WTC11 (cell line): Measurements from ENCODE around the gene PRPSAP2.

Experiments used
- ATF3 ChIP-seq: sonication (generic); formaldehyde crosslinking; conservative IDR thresholded peaks from 2 replicates; pipeline ENCODE4 v1.8.1; 2022; ENCODE audit warnings: mild to moderate bottlenecking, missing genetic modification reagents
- CTCF ChIP-seq: fragments of 200-600 bp; IDR thresholded peaks from 2 replicates; pipeline ENCODE4 v1.8.0; 2022; ENCODE audit warnings: antibody characterized with exemption
- E2F4 ChIP-seq: sonication (generic); formaldehyde crosslinking; IDR thresholded peaks from 2 replicates; pipeline ENCODE4 v1.8.1; 2022; ENCODE audit warnings: low read depth, mild to moderate bottlenecking, moderate library complexity, missing genetic modification reagents, borderline replicate concordance
- ELF4 ChIP-seq: sonication (generic); formaldehyde crosslinking; IDR thresholded peaks from 2 replicates; pipeline ENCODE4 v1.8.1; 2022; ENCODE audit warnings: low read depth, mild to moderate bottlenecking, moderate library complexity, missing genetic modification reagents
- HMGXB4 ChIP-seq: sonication (generic); formaldehyde crosslinking; IDR thresholded peaks from 2 replicates; pipeline ENCODE4 v1.8.1; 2023; ENCODE audit warnings: mild to moderate bottlenecking, moderate library complexity, missing genetic modification reagents
- TEAD4 ChIP-seq: sonication (generic); formaldehyde crosslinking; IDR thresholded peaks from 2 replicates; pipeline ENCODE4 v1.8.0; 2022; ENCODE audit warnings: mild to moderate bottlenecking, missing genetic modification reagents
- ZNF232 ChIP-seq: sonication (generic); formaldehyde crosslinking; IDR thresholded peaks from 2 replicates; pipeline ENCODE4 v1.8.0; 2022; ENCODE audit warnings: mild to moderate bottlenecking, missing genetic modification reagents
- ZNF263 ChIP-seq: sonication (generic); formaldehyde crosslinking; IDR thresholded peaks from 2 replicates; pipeline ENCODE4 v1.8.1; 2022; ENCODE audit warnings: low read depth, mild to moderate bottlenecking, moderate library complexity, missing genetic modification reagents

GRCh38 chr17:18920911-18921441 is 63.0 kb downstream of the PRPSAP2 start:
- no peak for TF ChIP-seq CTCF
- TF ChIP-seq HMGXB4 (CRISPR knock-in tag): no peak
- no peak for TF ChIP-seq TEAD4
- TF ChIP-seq ZNF263 (CRISPR knock-in tag): no peak
- no peak for TF ChIP-seq ATF3 (CRISPR knock-in tag)
- no peak for TF ChIP-seq ZNF232 (CRISPR knock-in tag)
- no peak for TF ChIP-seq ELF4
- TF ChIP-seq E2F4 (CRISPR knock-in tag): no peak
